AG09309 (cell line): ENCODE results near the gene ZNF428.
A peak's percentile ranks its signal among the peaks of the same experiment; 100 is the strongest.

ENCODE experiments used
- DNase-seq: peaks from one replicate; pipeline ENCODE4 v3.0.0-alpha.2; 2010; ENCODE audit warnings: low read depth
- H3K4me3 ChIP-seq: 2 replicates; pipeline ENCODE4 v1.5.1; 2011; ENCODE audit warnings: mild to moderate bottlenecking, low read depth, low read length, moderate library complexity; ENCODE audit not compliant: control insufficient read depth
- CTCF ChIP-seq: IDR thresholded peaks from 2 replicates; pipeline ENCODE4 v1.5.1; 2011; ENCODE audit warnings: mild to moderate bottlenecking, low read depth, low read length, inconsistent platforms; ENCODE audit not compliant: insufficient read depth, control insufficient read depth; ENCODE audit errors: missing control alignments

The ZNF428 gene

GRCh38 chr19:43619262-43620060 lies at the start of gene ZNF428:
Gene ZNF428 (minus strand): TSS chr19:43619629. CDS start chr19:43614304, 5,325 bp downstream.
- TF ChIP-seq CTCF: no peak
- H3K4me3 ChIP-seq: peak within 1 kb of the TSS; percentile 93
- peak; percentile 34 for DNase-seq

GRCh38 chr19:43668406-43669109 lies 49.1 kb upstream of the ZNF428 start:
- peak overlapping the region; percentile 87 for H3K4me3 ChIP-seq
- peak; percentile 98 for DNase-seq
- TF ChIP-seq CTCF: no peak

- TF ChIP-seq CTCF: no peak
- DNase-seq: no peak
- peak overlapping the region; percentile 87 for H3K4me3 ChIP-seq
These were observed 48.5 kb upstream of the ZNF428 start for GRCh38 chr19:43667876-43668405.

GRCh38 chr19:43667126-43667875 lies 47.9 kb upstream of the ZNF428 start:
- no peak for TF ChIP-seq CTCF
- no peak for DNase-seq
- H3K4me3 ChIP-seq: no peak overlapping the region; the same call in 1 of the 2 replicates

GRCh38 chr19:43664018-43664417 lies 44.6 kb upstream of the ZNF428 start:
- no peak for DNase-seq
- no peak overlapping the region for H3K4me3 ChIP-seq
- TF ChIP-seq CTCF: no peak

- TF ChIP-seq CTCF: peak; percentile 45
- no peak overlapping the region for H3K4me3 ChIP-seq
- no peak for DNase-seq
These were observed 43.1 kb upstream of the ZNF428 start for GRCh38 chr19:43662487-43662886.
